ENCODE data around the gene UBA1.

DNA sequence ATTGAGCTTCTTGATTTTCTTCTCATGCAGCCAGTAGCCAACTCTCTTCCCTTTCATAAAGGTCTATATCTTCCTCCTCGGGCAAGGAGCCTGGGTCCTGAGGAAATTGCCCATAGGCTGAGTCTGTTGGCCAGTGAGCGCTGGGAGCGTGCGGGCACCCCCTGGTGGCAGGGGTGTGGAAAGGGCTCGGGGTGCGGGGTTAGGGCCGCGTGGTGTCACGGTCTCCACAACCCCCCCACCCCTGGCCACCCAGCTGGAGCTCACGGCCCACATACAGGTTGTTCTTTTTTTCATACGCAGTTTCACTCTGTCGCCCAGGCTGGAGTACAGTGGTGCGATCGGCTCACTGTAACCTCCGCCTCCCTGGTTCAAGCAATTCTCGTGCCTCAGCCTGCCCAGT, 35.5 kb upstream of the UBA1 start:
- TF ChIP-seq CTCF (IDR thresholded peaks at IDR 0.05) (no peak), POLR2A (IDR thresholded peaks at IDR 0.05) (no peak)
